H9 (cell line): Measurements from ENCODE around the gene NET1. TPM values are rescaled to one million over a fixed set of nuclear protein-coding genes. Genes with fewer than 3 reads are reported as not detected.

Experiments
- DNase-seq: peaks from one replicate; pipeline ENCODE4 v3.0.0-alpha.2; 2017
- H2AFZ ChIP-seq: one replicate; pipeline ENCODE4 v1.6.1; 2013; ENCODE audit warnings: mild to moderate bottlenecking, low read length, control low read depth, moderate library complexity
- H2AK5ac ChIP-seq: 2 replicates; pipeline ENCODE4 v1.6.1; 2013; ENCODE audit warnings: low read length, control low read depth, mixed read lengths; ENCODE audit not compliant: insufficient read length
- H2BK120ac ChIP-seq: one replicate; pipeline ENCODE4 v1.6.1; 2013; ENCODE audit warnings: low read depth, mild to moderate bottlenecking, low read length, control low read depth, inconsistent platforms; ENCODE audit not compliant: poor library complexity, severe bottlenecking
- H2BK12ac ChIP-seq: 2 replicates; pipeline ENCODE4 v1.6.1; 2013; ENCODE audit warnings: low read length, control low read depth, mixed read lengths, low read depth; ENCODE audit not compliant: insufficient read length
- H2BK15ac ChIP-seq: 2 replicates; pipeline ENCODE4 v1.6.1; 2013; ENCODE audit warnings: low read depth, low read length, control low read depth
- H2BK20ac ChIP-seq: one replicate; pipeline ENCODE4 v1.6.1; 2013; ENCODE audit warnings: low read depth, mild to moderate bottlenecking, low read length, control low read depth, inconsistent platforms; ENCODE audit not compliant: poor library complexity, severe bottlenecking
- H2BK5ac ChIP-seq: 2 replicates; pipeline ENCODE4 v1.6.1; 2013; ENCODE audit warnings: low read length, control low read depth, mixed read lengths; ENCODE audit not compliant: insufficient read length
- H3K14ac ChIP-seq: 2 replicates; pipeline ENCODE4 v1.6.1; 2013; ENCODE audit warnings: low read length, control low read depth; ENCODE audit not compliant: insufficient read depth
- H3K18ac ChIP-seq: 2 replicates; pipeline ENCODE4 v1.6.1; 2013; ENCODE audit warnings: low read depth, mild to moderate bottlenecking, mixed read lengths, low read length, control low read depth; ENCODE audit not compliant: insufficient read length
- H3K23ac ChIP-seq: 2 replicates; pipeline ENCODE4 v1.6.1; 2013; ENCODE audit warnings: low read length, control low read depth, mixed read lengths, low read depth; ENCODE audit not compliant: insufficient read length
- H3K23me2 ChIP-seq: 2 replicates; pipeline ENCODE4 v1.6.1; 2013; ENCODE audit warnings: low read depth, mild to moderate bottlenecking, mixed read lengths, low read length, control low read depth; ENCODE audit not compliant: insufficient read length, poor library complexity, severe bottlenecking
- H3K27ac ChIP-seq: 2 replicates; pipeline ENCODE4 v1.5.1; 2013; ENCODE audit warnings: low read length, control low read depth, mixed read lengths, low read depth; ENCODE audit not compliant: insufficient read length
- H3K27me3 ChIP-seq: 2 replicates; pipeline ENCODE4 v1.6.1; 2013; ENCODE audit warnings: low read length, control low read depth, inconsistent platforms; ENCODE audit not compliant: insufficient read depth
- H3K4ac ChIP-seq: 2 replicates; pipeline ENCODE4 v1.6.1; 2013; ENCODE audit warnings: low read depth, mild to moderate bottlenecking, control low read depth, inconsistent platforms, low read length, moderate library complexity
- H3K4me1 ChIP-seq: 2 replicates; pipeline ENCODE4 v1.6.1; 2013; ENCODE audit warnings: low read length, control low read depth, inconsistent platforms; ENCODE audit not compliant: insufficient read depth
- H3K4me2 ChIP-seq: 2 replicates; pipeline ENCODE4 v1.6.1; 2013; ENCODE audit warnings: low read length, control low read depth, mixed read lengths; ENCODE audit not compliant: insufficient read length, insufficient read depth
- H3K56ac ChIP-seq: 2 replicates; pipeline ENCODE4 v1.6.1; 2013; ENCODE audit warnings: low read depth, mild to moderate bottlenecking, mixed read lengths, low read length, control low read depth; ENCODE audit not compliant: insufficient read length
- H3K79me1 ChIP-seq: 2 replicates; pipeline ENCODE4 v1.6.1; 2013; ENCODE audit warnings: low read depth, mild to moderate bottlenecking, moderate library complexity, low read length, control low read depth, inconsistent platforms; ENCODE audit not compliant: insufficient read depth, poor library complexity, severe bottlenecking
- H3K79me2 ChIP-seq: 2 replicates; pipeline ENCODE4 v1.6.1; 2013; ENCODE audit warnings: low read length, control low read depth, inconsistent platforms; ENCODE audit not compliant: insufficient read depth
- H3K9ac ChIP-seq: 2 replicates; pipeline ENCODE4 v1.6.1; 2013; ENCODE audit warnings: low read length, control low read depth, mixed read lengths; ENCODE audit not compliant: insufficient read length; ENCODE audit errors: extremely low read depth
- H3K9me3 ChIP-seq: one replicate; pipeline ENCODE4 v1.6.1; 2013; ENCODE audit warnings: low read depth, low read length, inconsistent platforms; ENCODE audit not compliant: control insufficient read depth
- H3T11ph ChIP-seq: one replicate; pipeline ENCODE4 v1.6.1; 2013; ENCODE audit warnings: mild to moderate bottlenecking, low read length, control low read depth, inconsistent platforms
- H4K20me1 ChIP-seq: one replicate; pipeline ENCODE4 v1.6.1; 2013; ENCODE audit not compliant: control insufficient read depth, insufficient read length, insufficient read depth
- H4K5ac ChIP-seq: 2 replicates; pipeline ENCODE4 v1.6.1; 2013; ENCODE audit warnings: low read depth, mild to moderate bottlenecking, mixed read lengths, low read length, control low read depth; ENCODE audit not compliant: insufficient read length
- H4K8ac ChIP-seq: replicated peaks from 2 replicates; pipeline ENCODE4 v1.6.1; 2013; ENCODE audit warnings: low read length, control low read depth, mixed read lengths, low read depth; ENCODE audit not compliant: insufficient read length
- H4K91ac ChIP-seq: 2 replicates; pipeline ENCODE4 v1.6.1; 2013; ENCODE audit warnings: low read depth, mild to moderate bottlenecking, moderate library complexity, mixed read lengths, low read length, control low read depth; ENCODE audit not compliant: insufficient read length
- H3K27ac Mint-ChIP-seq, 3 experiments: 2 replicates in 2 of 3; 3 replicates in 1 of 3; pipeline ENCODE4 v1.8.0; 2020 to 2021; ENCODE audit warnings: mixed read lengths in 3 of 3, mild to moderate bottlenecking in 1 of 3, moderate library complexity in 1 of 3
- H3K27me3 Mint-ChIP-seq: 2 replicates; pipeline ENCODE4 v1.8.0; 2021; ENCODE audit warnings: low read depth, mild to moderate bottlenecking, moderate library complexity, mixed read lengths
- H3K36me3 Mint-ChIP-seq, 3 experiments: 2 replicates in 2 of 3; 3 replicates in 1 of 3; pipeline ENCODE4 v1.8.0; 2020 to 2021; ENCODE audit warnings: low read depth in 3 of 3, mixed read lengths in 3 of 3; ENCODE audit not compliant: insufficient read depth in 1 of 3
- H3K4me1 Mint-ChIP-seq, 2 experiments: 2 replicates each; pipeline ENCODE4 v1.8.0; 2020; ENCODE audit warnings: mixed read lengths in 2 of 2
- H3K4me3 Mint-ChIP-seq, 2 experiments: 2 replicates in 1 of 2; 3 replicates in 1 of 2; pipeline ENCODE4 v1.8.0; 2020 to 2021; ENCODE audit warnings: mild to moderate bottlenecking in 2 of 2, mixed read lengths in 2 of 2, moderate library complexity in 1 of 2
- H3K9me3 Mint-ChIP-seq, 2 experiments: 2 replicates in 1 of 2; 3 replicates in 1 of 2; pipeline ENCODE4 v1.8.0; 2020; ENCODE audit warnings: mild to moderate bottlenecking in 2 of 2, mixed read lengths in 2 of 2, moderate library complexity in 1 of 2
- CTCF ChIP-seq: fragments of 200-600 bp; sonication (generic); conservative IDR thresholded peaks from 3 replicates; pipeline ENCODE4 v1.8.0; 2021; ENCODE audit warnings: antibody characterized with exemption, mild to moderate bottlenecking
- WGBS: extraction: QIAGEN DNeasy Blood & Tissue Kit; methylation state at CpG from one replicate; pipeline ENCODE4 v1.1.7; 2013; ENCODE audit warnings: missing lambda C conversion rate, low lambda C conversion rate, mixed read lengths; ENCODE audit not compliant: insufficient read length; ENCODE audit errors: extremely low coverage; 5-methylcytosine and 5-hydroxymethylcytosine counted together
- total RNA-seq: library from RNA; stranded (reverse); gene quantifications from 2 replicates; pipeline ENCODE4 v1.2.1, GENCODE V29; 2021

NET1 gene
- total RNA-seq, 1 experiment from 2014 or later, result 50.6 TPM

GRCh38 chr10:5497289-5497688, 84.9 kb downstream of the NET1 start:
- WGBS, result no CpG with 5 or more reads among the region's 6 CpGs

More at GRCh38 chr10:5497289-5497688, 84.9 kb downstream of the NET1 start:
- Histone ChIP-seq H2BK120ac (no peak overlapping the region), H3K27me3 (no peaks in the 10 kb centered on the region), H4K91ac (no peak overlapping the region), H3K9ac (no peak overlapping the region), H3K4me1 (no peaks in the 10 kb centered on the region), H2AK5ac (no peak overlapping the region), H2AFZ (no peak overlapping the region), H3K27ac (no peak overlapping the region), H3K18ac (no peak overlapping the region), H3T11ph (no peak overlapping the region), H4K20me1 (no peaks in the 10 kb centered on the region), H2BK5ac (no peak overlapping the region), H3K56ac (no peak overlapping the region), H3K4ac (no peak overlapping the region), H4K5ac (no peak overlapping the region), H2BK12ac (no peak overlapping the region), H3K23me2 (no peaks in the 10 kb centered on the region), H3K4me2 (no peak overlapping the region), H3K14ac (peak overlapping the region; percentile 34; the same call in 1 of the 2 replicates), H3K79me1 (no peaks in the 10 kb centered on the region), H3K79me2 (no peaks in the 10 kb centered on the region), H3K23ac (no peak overlapping the region), H4K8ac (no peak overlapping the region), H2BK15ac (no peak overlapping the region), H3K9me3 (peaks cover 2% of the 10 kb centered on the region), H2BK20ac (no peak overlapping the region)
- no peak for DNase-seq
- no peak for TF ChIP-seq CTCF
- peaks cover 5% of the 10 kb centered on the region for H3K27me3 Mint-ChIP-seq
- peaks cover 2 to 6% (median 4%) of the 10 kb centered on the region in 3 experiments; a peak in 6 of 7 replicates for H3K36me3 Mint-ChIP-seq
- H3K9me3 Mint-ChIP-seq, result peaks cover 3 to 6% of the 10 kb centered on the region in 2 experiments
- H3K27ac Mint-ChIP-seq, result no peak overlapping the region
- peaks cover 0 to 10% of the 10 kb centered on the region in 2 experiments; a peak in 2 of 4 replicates for H3K4me1 Mint-ChIP-seq
- H3K4me3 Mint-ChIP-seq, result no peak overlapping the region
